ENCODE results near the gene SLC19A2. TPM values are rescaled to one million over a fixed set of nuclear protein-coding genes. Genes with fewer than 3 reads are reported as not detected.

SLC19A2 gene
- total RNA-seq, 1 donor from 2014 or later = 14.1 TPM

DNA sequence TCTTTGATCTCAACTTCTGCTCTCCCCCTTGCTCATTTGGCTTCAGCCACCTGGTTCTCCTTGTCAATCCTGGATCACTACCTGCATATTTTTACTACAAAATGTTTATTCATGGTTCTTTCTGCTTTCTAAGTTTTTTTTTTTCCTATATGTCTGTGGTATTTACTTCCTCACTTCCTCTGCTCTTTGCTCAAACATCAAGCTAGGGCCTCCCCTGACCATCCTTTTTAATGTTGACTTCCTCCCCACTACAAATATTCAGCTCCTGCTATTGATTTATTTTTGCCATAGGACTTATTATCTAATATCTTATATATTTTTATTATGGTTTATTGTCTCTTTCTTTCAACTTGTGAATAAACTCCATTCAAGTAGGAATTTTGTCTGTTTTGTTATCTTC, 14.1 kb upstream of the SLC19A2 start:
- TF ChIP-seq, protein P1, sequence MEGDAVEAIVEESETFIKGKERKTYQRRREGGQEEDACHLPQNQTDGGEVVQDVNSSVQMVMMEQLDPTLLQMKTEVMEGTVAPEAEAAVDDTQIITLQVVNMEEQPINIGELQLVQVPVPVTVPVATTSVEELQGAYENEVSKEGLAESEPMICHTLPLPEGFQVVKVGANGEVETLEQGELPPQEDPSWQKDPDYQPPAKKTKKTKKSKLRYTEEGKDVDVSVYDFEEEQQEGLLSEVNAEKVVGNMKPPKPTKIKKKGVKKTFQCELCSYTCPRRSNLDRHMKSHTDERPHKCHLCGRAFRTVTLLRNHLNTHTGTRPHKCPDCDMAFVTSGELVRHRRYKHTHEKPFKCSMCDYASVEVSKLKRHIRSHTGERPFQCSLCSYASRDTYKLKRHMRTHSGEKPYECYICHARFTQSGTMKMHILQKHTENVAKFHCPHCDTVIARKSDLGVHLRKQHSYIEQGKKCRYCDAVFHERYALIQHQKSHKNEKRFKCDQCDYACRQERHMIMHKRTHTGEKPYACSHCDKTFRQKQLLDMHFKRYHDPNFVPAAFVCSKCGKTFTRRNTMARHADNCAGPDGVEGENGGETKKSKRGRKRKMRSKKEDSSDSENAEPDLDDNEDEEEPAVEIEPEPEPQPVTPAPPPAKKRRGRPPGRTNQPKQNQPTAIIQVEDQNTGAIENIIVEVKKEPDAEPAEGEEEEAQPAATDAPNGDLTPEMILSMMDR (IDR thresholded peaks at IDR 0.05; ENCODE audit: insufficient read depth, low read depth, low read length) = no peak
- no peak for TF ChIP-seq EZH2 (IDR thresholded peaks at IDR 0.05; ENCODE audit: insufficient read depth, low read length)
- Mint-ChIP-seq H3K36me3 (ENCODE audit: low read depth, unreplicated experiment) (no peaks in the 10 kb centered on the region), H3K4me3 (ENCODE audit: unreplicated experiment) (no peak overlapping the region), H3K4me1 (ENCODE audit: low read depth, unreplicated experiment) (no peaks in the 10 kb centered on the region), H3K27ac (ENCODE audit: unreplicated experiment) (no peak overlapping the region), H3K9me3 (ENCODE audit: unreplicated experiment) (peaks cover 5% of the 10 kb centered on the region), H3K27me3 (ENCODE audit: low read depth, unreplicated experiment) (no peaks in the 10 kb centered on the region)
- no peak overlapping the region for H2AFZ ChIP-seq (ENCODE audit: low read depth, low read length)
- no peak overlapping the region for H3K4me2 ChIP-seq (ENCODE audit: low read length)
- DNase-seq (ENCODE audit: low read depth) (no peak), FAIRE-seq (no peak)
- no peaks in the 10 kb centered on the region for H3K9me3 ChIP-seq (ENCODE audit: insufficient read depth, low read depth, low read length)
- no peaks in the 10 kb centered on the region for H3K36me3 ChIP-seq (ENCODE audit: insufficient read depth, low read length)
- no peaks in the 10 kb centered on the region for H4K20me1 ChIP-seq (ENCODE audit: insufficient read depth, low read length)
- H3K27me3 ChIP-seq (ENCODE audit: insufficient read depth, low read length) = no peaks in the 10 kb centered on the region
- no peaks in the 10 kb centered on the region for H3K79me2 ChIP-seq (ENCODE audit: insufficient read depth, low read length)
- no peak overlapping the region for H3K9ac ChIP-seq (ENCODE audit: low read length)
- no peak overlapping the region for H3K27ac ChIP-seq (ENCODE audit: low read depth, low read length)
- no peaks in the 10 kb centered on the region for H3K4me1 ChIP-seq (ENCODE audit: insufficient read depth, low read length)
- H3K4me3 ChIP-seq (ENCODE audit: insufficient read depth, low read depth, low read length) = no peak overlapping the region

DNA sequence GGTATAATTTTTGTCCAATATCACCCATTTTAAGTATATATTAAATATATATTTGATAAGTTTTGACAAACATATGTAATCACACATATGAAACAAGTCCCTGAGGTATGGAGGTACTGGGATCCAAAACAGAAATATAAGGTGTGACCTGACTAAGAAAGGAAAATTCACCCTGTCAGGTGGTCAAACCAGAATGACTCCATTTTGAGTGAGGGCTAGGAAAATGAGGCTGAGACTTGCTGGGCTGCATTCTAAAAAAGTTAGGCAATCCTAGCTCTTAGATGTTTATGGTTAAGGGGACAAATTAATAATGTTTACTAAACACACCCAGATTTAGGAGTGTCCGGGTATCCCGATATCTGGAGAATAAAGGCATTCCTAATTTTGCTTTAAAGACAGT, 11.6 kb upstream of the SLC19A2 start:
- no peak overlapping the region for H2AFZ ChIP-seq (ENCODE audit: low read depth, low read length)
- H3K4me2 ChIP-seq (ENCODE audit: low read length) = no peak overlapping the region
- H3K4me3 Mint-ChIP-seq (ENCODE audit: unreplicated experiment) = no peak overlapping the region
- H3K4me1 ChIP-seq (ENCODE audit: insufficient read depth, low read length) = no peaks in the 10 kb centered on the region
- no peaks in the 10 kb centered on the region for H3K9me3 ChIP-seq (ENCODE audit: insufficient read depth, low read depth, low read length)
- H3K27me3 ChIP-seq (ENCODE audit: insufficient read depth, low read length) = no peaks in the 10 kb centered on the region
- H3K79me2 ChIP-seq (ENCODE audit: insufficient read depth, low read length) = no peaks in the 10 kb centered on the region
- FAIRE-seq (no peak), DNase-seq (ENCODE audit: low read depth) (no peak)
- H3K4me3 ChIP-seq (ENCODE audit: insufficient read depth, low read depth, low read length) = no peak overlapping the region
- no peak overlapping the region for H3K27ac Mint-ChIP-seq (ENCODE audit: unreplicated experiment)
- H3K4me1 Mint-ChIP-seq (ENCODE audit: low read depth, unreplicated experiment) = no peaks in the 10 kb centered on the region
- TF ChIP-seq, protein P1 (IDR thresholded peaks at IDR 0.05; ENCODE audit: insufficient read depth, low read depth, low read length) = no peak
- no peak for TF ChIP-seq EZH2 (IDR thresholded peaks at IDR 0.05; ENCODE audit: insufficient read depth, low read length)
- H3K9me3 Mint-ChIP-seq (ENCODE audit: unreplicated experiment) = peaks cover 5% of the 10 kb centered on the region
- no peaks in the 10 kb centered on the region for H3K36me3 Mint-ChIP-seq (ENCODE audit: low read depth, unreplicated experiment)
- no peaks in the 10 kb centered on the region for H3K36me3 ChIP-seq (ENCODE audit: insufficient read depth, low read length)
- H3K27me3 Mint-ChIP-seq (ENCODE audit: low read depth, unreplicated experiment) = no peaks in the 10 kb centered on the region
- no peak overlapping the region for H3K9ac ChIP-seq (ENCODE audit: low read length)
- no peaks in the 10 kb centered on the region for H4K20me1 ChIP-seq (ENCODE audit: insufficient read depth, low read length)
- H3K27ac ChIP-seq (ENCODE audit: low read depth, low read length) = no peak overlapping the region

DNA sequence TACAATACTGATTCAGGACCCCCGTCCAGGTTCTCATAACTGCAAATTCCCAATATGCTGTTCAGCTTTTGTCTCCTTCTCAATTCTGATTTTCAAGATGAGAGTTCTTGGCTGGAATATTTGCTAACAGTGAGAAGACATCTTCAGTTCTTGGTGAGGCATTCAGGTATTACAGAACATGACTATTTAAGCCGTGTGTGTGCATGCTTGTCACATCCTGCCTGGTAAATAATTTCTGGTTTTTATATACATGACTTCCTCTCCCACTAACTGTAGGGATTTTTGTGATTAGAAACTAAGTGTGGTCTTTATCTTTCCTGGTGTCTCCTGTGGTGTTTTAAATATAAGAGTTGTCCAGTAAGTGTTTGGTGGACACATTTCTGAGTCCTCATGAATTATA, 10.2 kb upstream of the SLC19A2 start:
- Histone ChIP-seq H3K9ac (ENCODE audit: low read length) (no peak overlapping the region), H3K79me2 (ENCODE audit: insufficient read depth, low read length) (no peaks in the 10 kb centered on the region), H3K9me3 (ENCODE audit: insufficient read depth, low read depth, low read length) (no peaks in the 10 kb centered on the region), H4K20me1 (ENCODE audit: insufficient read depth, low read length) (no peaks in the 10 kb centered on the region), H3K4me3 (ENCODE audit: insufficient read depth, low read depth, low read length) (no peak overlapping the region), H3K27ac (ENCODE audit: low read depth, low read length) (no peak overlapping the region), H3K4me2 (ENCODE audit: low read length) (no peak overlapping the region), H3K27me3 (ENCODE audit: insufficient read depth, low read length) (no peaks in the 10 kb centered on the region), H2AFZ (ENCODE audit: low read depth, low read length) (no peak overlapping the region), H3K36me3 (ENCODE audit: insufficient read depth, low read length) (no peaks in the 10 kb centered on the region), H3K4me1 (ENCODE audit: insufficient read depth, low read length) (no peaks in the 10 kb centered on the region)
- peaks cover 8% of the 10 kb centered on the region for H3K4me1 Mint-ChIP-seq (ENCODE audit: low read depth, unreplicated experiment)
- no peaks in the 10 kb centered on the region for H3K36me3 Mint-ChIP-seq (ENCODE audit: low read depth, unreplicated experiment)
- no peaks in the 10 kb centered on the region for H3K27me3 Mint-ChIP-seq (ENCODE audit: low read depth, unreplicated experiment)
- no peak overlapping the region for H3K27ac Mint-ChIP-seq (ENCODE audit: unreplicated experiment)
- FAIRE-seq = no peak
- H3K9me3 Mint-ChIP-seq (ENCODE audit: unreplicated experiment) = peaks cover 5% of the 10 kb centered on the region
- no peak for TF ChIP-seq EZH2 (IDR thresholded peaks at IDR 0.05; ENCODE audit: insufficient read depth, low read length)
- TF ChIP-seq, protein P1 (IDR thresholded peaks at IDR 0.05; ENCODE audit: insufficient read depth, low read depth, low read length) = no peak
- H3K4me3 Mint-ChIP-seq (ENCODE audit: unreplicated experiment) = no peak overlapping the region
- DNase-seq (ENCODE audit: low read depth) = no peak

Measured in astrocyte (in vitro differentiated cells and primary cell).